Colonic mucosa (tissue), 4 donors: Measurements from ENCODE around the gene TECTB. TPM values are rescaled to one million over a fixed set of nuclear protein-coding genes. Genes with fewer than 3 reads are reported as not detected.

Experiments
- DNase-seq: peaks from one replicate; pipeline ENCODE4 v3.0.0-alpha.2; 2020
- H3K27ac ChIP-seq: fragments of 200-600 bp; one replicate; pipeline ENCODE4 v1.8.0; 2021
- H3K27me3 ChIP-seq: fragments of 200-600 bp; one replicate; pipeline ENCODE4 v1.8.0; 2021
- H3K36me3 ChIP-seq: fragments of 200-600 bp; one replicate; pipeline ENCODE4 v1.8.0; 2021
- H3K4me1 ChIP-seq: fragments of 200-600 bp; one replicate; pipeline ENCODE4 v1.8.0; 2021; ENCODE audit warnings: mild to moderate bottlenecking
- H3K4me3 ChIP-seq: fragments of 200-600 bp; one replicate; pipeline ENCODE4 v1.8.0; 2021
- H3K9ac ChIP-seq, 2 donors: one replicate each; pipeline ENCODE4 v1.7.0; 2013; ENCODE audit warnings: control low read depth in 2 of 2, low read depth in 2 of 2, low read length in 2 of 2
- H3K9me3 ChIP-seq: fragments of 200-600 bp; one replicate; pipeline ENCODE4 v1.8.0; 2021
- CTCF ChIP-seq: fragments of 200-600 bp; IDR thresholded peaks from one replicate; pipeline ENCODE4 v1.8.0; 2022; ENCODE audit warnings: antibody characterized with exemption, mild to moderate bottlenecking
- intact Hi-C: fragments of 100-400 bp; cut with DNase I; formaldehyde crosslinking; loops from one replicate; pipeline ENCODE4 v1.14.1; 2022
- total RNA-seq, 2 donors: library from RNA; stranded (reverse); fragmentation: NEBNext Ultra II Directional in 1 of 2; extraction: Animal tissue kit (Norgen Biotek cat#: 25700) in 1 of 2; gene quantifications; one replicate each; pipeline ENCODE4 v1.2.1, GENCODE V29; 2021
- donor health status: healthy.
- donor health status: DM: no; HTN: no; CAD: no.
- donor health status: DM: no; HTN: no; CAD: no.

TECTB gene
- total RNA-seq, 2 donors from 2014 or later = not detected

- intact Hi-C loops = no loop called here
- peak overlapping the region; percentile 84 for H3K27ac ChIP-seq
Observed at GRCh38 chr10:112332509-112333228, 49.5 kb downstream of the TECTB start.

GRCh38 chr10:112333452-112333851 is 50.3 kb downstream of the TECTB start:
- Histone ChIP-seq H3K4me1 (peaks cover 3% of the 10 kb centered on the region), H3K9ac (peak overlapping the region in 1 of 2 donors; percentile 1)
- peak; percentile 57 for DNase-seq

More at GRCh38 chr10:112332509-112333228, 49.5 kb downstream of the TECTB start:
- Histone ChIP-seq H3K27me3 (no peaks in the 10 kb centered on the region), H3K4me1 (peaks cover 3% of the 10 kb centered on the region), H3K4me3 (no peak overlapping the region), H3K36me3 (no peaks in the 10 kb centered on the region), H3K9ac (peak overlapping the region in 1 of 2 donors; percentile 35), H3K9me3 (no peaks in the 10 kb centered on the region)
- no peak for TF ChIP-seq CTCF
- DNase-seq = peak; percentile 38

GRCh38 chr10:112335111-112335867 is 52.1 kb downstream of the TECTB start:
- Histone ChIP-seq H3K9me3 (no peaks in the 10 kb centered on the region), H3K27me3 (no peaks in the 10 kb centered on the region), H3K36me3 (no peaks in the 10 kb centered on the region), H3K4me1 (peaks cover 3% of the 10 kb centered on the region), H3K9ac (peak overlapping the region in 1 of 2 donors; percentile 80), H3K27ac (peak overlapping the region; percentile 84), H3K4me3 (no peak overlapping the region)
- DNase-seq = peak; percentile 34
- TF ChIP-seq CTCF = no peak
- intact Hi-C loops = no loop called here

More at GRCh38 chr10:112333452-112333851, 50.3 kb downstream of the TECTB start:
- intact Hi-C loops = no loop called here
- TF ChIP-seq CTCF = no peak
- Histone ChIP-seq H3K27me3 (no peaks in the 10 kb centered on the region), H3K4me3 (no peak overlapping the region), H3K9me3 (no peaks in the 10 kb centered on the region), H3K36me3 (no peaks in the 10 kb centered on the region), H3K27ac (peak overlapping the region; percentile 84)

- no peak for TF ChIP-seq CTCF
- Histone ChIP-seq H3K36me3 (no peaks in the 10 kb centered on the region), H3K9ac (peak overlapping the region in 1 of 2 donors; percentile 80), H3K9me3 (no peaks in the 10 kb centered on the region), H3K4me1 (peaks cover 3% of the 10 kb centered on the region), H3K27me3 (no peaks in the 10 kb centered on the region), H3K27ac (peak overlapping the region; percentile 84), H3K4me3 (no peak overlapping the region)
- peak; percentile 77 for DNase-seq
- intact Hi-C loops = no loop called here
Observed at GRCh38 chr10:112335868-112336265, 52.7 kb downstream of the TECTB start.

- intact Hi-C loops = no loop called here
- DNase-seq = peak; percentile 64
Observed at GRCh38 chr10:112336556-112337201, 53.5 kb downstream of the TECTB start.

More at GRCh38 chr10:112336556-112337201, 53.5 kb downstream of the TECTB start:
- H3K9ac ChIP-seq = peak overlapping the region in 1 of 2 donors; percentile 80
- H3K9me3 ChIP-seq = no peaks in the 10 kb centered on the region
- H3K4me1 ChIP-seq = peaks cover 3% of the 10 kb centered on the region
- H3K36me3 ChIP-seq = no peaks in the 10 kb centered on the region
- no peak overlapping the region for H3K4me3 ChIP-seq
- peak overlapping the region; percentile 84 for H3K27ac ChIP-seq
- no peaks in the 10 kb centered on the region for H3K27me3 ChIP-seq
- TF ChIP-seq CTCF = no peak
